Subcutaneous adipose tissue (tissue), 4 donors: ENCODE results near the gene RPL7A. TPM values are rescaled to one million over a fixed set of nuclear protein-coding genes. Genes with fewer than 3 reads are reported as not detected.

Experiments used
- total RNA-seq, 4 donors: library from RNA; depleted of rRNA; stranded (reverse); fragments of >200 nt; gene quantifications; one replicate each; pipeline ENCODE4 v1.1.0, GENCODE V29; 2016
- TF ChIP-seq, protein P1 (sequence below): fragments of 450-650 bp; IDR thresholded peaks from one replicate; pipeline ENCODE4 v1.5.1; 2016; ENCODE audit warnings: low read depth, mild to moderate bottlenecking, control low read depth, antibody characterized with exemption, moderate library complexity

Gene RPL7A
- 1,000 to 10,000 TPM; 1,241 to 1,737 (median 1,633) TPM for total RNA-seq

DNA sequence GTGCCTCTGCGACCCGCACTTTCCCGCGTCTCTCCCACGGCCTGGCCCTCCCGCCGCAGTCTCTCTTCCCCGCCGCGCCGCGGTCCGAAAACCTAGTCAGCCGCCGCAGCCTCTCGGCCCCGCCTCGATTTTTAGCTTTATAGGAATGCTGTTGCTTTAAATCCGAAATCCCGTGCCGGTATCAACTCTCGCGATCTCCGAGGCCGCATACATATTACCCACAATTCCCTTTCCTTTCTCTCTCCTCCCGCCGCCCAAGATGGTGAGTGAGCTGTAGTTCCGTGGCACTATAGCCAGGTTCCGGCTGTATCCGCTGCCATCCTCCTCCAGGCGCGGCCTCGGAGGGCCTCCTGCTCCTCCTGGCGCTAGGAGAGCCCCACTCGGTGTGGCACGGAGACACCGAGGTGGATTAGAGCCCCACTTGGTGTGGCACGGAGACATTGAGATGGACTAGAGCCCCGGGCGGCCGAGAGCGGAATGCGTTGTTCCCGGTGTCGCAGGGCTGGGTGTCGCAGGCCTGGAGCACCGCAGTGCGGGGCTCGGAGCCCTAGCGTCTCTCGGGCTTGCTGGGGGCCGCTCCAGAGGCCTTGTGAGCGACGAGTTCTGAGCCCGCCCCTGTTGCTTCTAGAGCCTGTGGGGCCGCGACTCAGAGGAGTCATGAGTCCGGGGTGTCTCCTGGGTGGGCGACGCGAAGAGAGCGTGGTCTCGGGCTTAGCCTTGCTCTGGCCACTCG, at the start of gene RPL7A, which contains the start of gene MED22:
Gene RPL7A, plus strand, starts transcription at position 234 of the 733 bp plus-strand sequence. Its CDS starts 26 bp downstream, at position 260.
Gene MED22, minus strand, starts transcription at position 147 of the 733 bp plus-strand sequence. CDS start 1,469 bp downstream, outside the sequence.
- TF ChIP-seq, protein P1, sequence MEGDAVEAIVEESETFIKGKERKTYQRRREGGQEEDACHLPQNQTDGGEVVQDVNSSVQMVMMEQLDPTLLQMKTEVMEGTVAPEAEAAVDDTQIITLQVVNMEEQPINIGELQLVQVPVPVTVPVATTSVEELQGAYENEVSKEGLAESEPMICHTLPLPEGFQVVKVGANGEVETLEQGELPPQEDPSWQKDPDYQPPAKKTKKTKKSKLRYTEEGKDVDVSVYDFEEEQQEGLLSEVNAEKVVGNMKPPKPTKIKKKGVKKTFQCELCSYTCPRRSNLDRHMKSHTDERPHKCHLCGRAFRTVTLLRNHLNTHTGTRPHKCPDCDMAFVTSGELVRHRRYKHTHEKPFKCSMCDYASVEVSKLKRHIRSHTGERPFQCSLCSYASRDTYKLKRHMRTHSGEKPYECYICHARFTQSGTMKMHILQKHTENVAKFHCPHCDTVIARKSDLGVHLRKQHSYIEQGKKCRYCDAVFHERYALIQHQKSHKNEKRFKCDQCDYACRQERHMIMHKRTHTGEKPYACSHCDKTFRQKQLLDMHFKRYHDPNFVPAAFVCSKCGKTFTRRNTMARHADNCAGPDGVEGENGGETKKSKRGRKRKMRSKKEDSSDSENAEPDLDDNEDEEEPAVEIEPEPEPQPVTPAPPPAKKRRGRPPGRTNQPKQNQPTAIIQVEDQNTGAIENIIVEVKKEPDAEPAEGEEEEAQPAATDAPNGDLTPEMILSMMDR = no peak

DNA sequence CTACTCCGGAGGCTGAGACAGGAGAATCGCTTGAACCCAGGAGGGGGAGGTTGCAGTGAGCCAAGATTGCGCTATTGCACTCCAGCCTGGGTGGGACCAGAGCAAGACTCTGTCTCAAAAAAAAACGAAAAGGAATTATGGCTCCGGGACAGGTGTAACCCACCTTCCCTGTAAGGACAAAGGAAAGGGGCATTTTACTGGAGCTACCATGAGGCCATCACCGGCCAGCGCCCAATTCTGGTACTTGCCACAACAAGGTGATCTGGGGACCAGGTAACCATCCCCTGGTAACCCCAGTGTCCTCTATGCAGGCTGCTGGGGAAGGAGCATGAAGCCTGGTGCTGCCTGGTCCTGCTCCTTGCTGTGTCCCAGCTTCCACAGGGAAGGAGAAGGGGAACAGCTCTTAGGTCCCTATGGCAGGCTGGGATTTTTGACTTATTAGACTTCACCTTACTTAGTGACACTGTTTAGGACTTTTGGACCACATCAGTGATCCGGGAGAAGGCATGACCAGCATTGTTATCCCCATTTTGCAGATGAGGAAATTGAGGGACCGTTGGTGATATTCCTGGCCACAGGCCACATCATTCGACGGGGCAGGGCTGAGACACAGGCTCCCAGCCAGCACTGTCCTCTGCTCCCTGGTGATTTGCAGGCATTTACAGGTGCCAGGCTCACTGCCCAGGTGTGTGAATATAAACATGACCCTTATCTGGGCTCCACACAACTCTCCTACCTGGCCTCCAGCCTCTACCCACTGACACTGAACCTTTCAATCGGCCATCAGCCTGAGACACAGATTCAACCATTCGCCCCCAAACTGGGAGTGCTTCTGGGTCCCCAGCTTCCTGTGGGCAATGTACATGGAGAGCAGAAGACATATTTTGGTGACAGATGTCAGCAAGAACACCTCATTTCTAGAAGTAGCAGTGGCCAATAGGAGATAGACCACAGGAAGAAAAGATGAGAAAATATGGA, 46.5 kb upstream of the RPL7A start:
- TF ChIP-seq, protein P1 = no peak

DNA sequence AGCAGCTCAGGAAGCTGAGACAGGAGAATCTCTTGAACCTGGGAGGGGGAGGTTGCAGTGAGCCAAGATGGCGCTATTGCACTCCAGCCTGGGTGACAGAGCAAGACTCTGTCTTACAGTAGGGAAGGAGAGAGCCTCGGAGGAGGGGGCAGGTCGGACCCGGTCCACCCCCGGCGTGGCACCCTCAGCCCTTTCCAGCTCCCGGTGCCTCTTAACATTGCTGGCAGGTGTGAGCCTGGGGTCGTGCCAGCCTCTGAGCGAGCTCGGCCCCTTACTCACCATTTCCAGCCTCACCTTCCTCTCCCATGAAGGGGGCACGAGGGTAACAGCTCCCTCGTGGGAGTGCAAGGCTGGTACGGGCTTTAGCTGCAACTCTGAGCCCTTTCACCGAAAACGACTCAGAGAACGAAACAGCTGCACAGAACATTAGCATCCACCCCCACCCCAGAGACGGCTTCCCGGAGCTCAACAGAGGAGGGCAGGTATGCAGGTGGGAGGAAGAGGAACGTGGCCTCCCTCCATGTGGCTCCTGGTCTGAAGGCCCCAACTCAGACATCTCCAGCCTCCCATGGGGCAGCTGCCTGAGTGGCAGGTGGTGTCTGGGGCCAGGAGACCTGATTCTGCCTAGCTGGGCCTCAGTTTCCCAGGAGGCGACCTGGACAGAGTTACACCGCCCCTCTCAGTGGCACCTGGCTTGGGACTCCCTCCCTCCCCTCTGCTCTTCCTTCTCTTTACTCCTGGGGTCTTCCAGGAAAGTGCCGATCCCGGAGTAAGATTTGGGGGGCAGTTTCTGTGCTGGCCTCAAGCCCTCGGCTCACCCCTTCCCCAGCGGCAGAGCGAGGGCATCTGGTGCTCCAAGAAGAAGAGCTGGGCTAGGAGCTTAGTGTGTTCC, 44.5 kb upstream of the RPL7A start:
- TF ChIP-seq, protein P1 = no peak

DNA sequence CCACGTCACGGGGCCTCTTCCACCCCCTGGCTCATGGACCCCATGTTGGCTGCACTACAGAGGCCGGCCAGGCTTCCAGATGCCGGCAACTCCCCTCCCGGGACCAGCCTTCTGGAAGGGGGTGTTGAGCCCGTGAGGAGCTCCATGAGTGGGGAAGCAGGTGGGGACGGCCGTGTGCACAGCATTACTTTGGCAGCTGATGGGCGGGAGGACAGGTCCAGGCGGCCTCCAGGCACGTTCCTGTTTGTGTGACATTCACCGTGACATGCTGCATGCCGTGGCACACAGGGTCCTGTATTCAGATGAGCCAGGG, 43.9 kb upstream of the RPL7A start:
- TF ChIP-seq, protein P1 = no peak

DNA sequence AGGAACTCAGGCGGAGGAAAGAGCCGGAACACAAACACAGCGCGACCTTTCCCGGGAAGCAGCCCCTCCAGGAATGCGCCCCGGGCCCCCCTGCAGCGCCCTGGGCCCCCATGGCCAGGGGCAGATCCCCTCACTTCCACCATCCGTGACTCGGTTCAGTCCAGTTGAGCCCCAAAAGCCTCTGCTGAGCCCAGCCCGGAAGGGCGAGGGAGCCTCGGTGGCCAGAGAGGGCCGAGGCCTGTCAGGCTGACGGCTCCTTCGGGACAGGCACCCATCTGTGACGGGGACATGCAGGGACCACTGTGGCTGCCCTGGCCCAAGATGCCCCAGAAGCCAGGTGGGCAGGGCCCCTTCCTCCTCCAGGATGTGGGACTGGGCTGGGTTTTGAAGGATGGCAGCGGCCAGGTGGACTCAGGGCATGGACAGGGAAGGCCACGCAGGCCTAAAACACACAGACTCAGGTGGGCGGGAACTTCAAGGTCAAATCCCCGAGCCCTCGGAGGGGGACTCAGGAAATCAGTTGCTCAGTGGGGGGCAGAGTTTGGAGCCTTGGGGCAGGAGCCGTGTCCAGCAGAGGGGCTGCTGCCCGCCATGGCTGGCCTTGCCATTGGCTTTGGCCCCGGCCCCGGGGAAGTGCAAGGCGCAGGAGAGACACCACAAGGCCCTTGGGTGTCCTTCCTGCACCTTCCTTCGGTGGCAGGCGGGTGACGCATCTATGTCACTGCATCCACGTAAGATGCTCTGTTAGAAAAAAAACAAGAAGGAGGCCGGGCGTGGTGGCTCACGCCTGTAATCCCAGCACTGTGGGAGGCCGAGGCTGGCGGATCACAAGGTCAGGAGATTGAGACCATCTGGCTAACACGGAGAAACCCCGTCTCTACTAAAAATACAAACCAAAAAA, 43.3 kb upstream of the RPL7A start:
- TF ChIP-seq, protein P1 = no peak

DNA sequence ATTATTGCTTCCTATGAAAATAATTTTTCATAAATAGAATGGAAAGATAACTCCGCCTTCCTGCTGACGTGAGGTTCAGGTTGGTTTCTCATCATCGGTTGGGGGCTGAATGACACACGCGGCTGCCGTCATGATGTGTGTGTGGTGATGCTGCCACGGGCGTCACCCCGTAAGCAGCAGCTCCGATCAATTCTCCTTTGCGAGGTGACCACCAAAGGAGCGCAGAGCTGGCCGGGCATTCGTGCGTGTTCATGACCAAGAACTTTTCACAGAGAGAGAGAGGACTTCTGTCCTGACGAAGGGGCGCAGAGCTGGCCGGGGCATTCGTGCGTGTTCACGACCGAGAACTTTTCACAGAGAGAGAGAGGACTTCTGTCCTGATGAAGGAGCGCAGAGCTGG, 42.3 kb upstream of the RPL7A start:
- TF ChIP-seq, protein P1 = no peak
